ENCODE data around the gene DUS3L. TPM values are rescaled to one million over a fixed set of nuclear protein-coding genes. Genes with fewer than 3 reads are reported as not detected.

The DUS3L gene
- polyA plus RNA-seq, 1 donor (not counting 4 experiments of a cell fraction or from before 2014, with no cell fraction given), result 12.0 TPM

DNA sequence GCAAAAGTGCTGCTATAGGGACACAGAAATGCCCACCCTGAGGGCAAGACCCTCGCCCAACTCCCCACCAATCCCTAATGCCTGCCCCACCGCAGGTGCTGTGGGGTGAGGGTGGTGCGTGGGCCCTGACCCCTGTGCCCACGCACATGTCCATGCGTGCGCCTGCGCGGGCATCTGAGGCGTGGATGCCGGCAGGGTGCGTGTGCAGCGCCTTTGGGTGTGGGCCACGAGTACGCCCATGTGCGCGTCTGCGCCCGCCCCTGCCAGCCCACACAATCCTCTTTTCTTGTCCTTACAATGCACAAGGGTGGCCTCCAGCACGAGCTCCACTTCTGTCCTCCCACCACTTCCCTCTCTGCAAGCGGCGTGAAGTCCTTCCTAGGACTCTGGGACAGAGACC lies 34.2 kb upstream of the DUS3L start:
- no peaks in the 10 kb centered on the region for H3K4me1 ChIP-seq (ENCODE audit: control insufficient read depth, extremely low read depth, insufficient read depth, low read length)
- no peak overlapping the region for H3K9ac ChIP-seq (ENCODE audit: control insufficient read depth, extremely low read depth, insufficient read depth, low read length)
- H3K4me2 ChIP-seq (ENCODE audit: control insufficient read depth, extremely low read depth, insufficient read depth, low read depth, low read length), result no peak overlapping the region
- H2AFZ ChIP-seq (ENCODE audit: control insufficient read depth, low read length), result no peak overlapping the region
- no peaks in the 10 kb centered on the region for H4K20me1 ChIP-seq (ENCODE audit: control insufficient read depth, extremely low read depth, insufficient read depth, low read length)
- no peak overlapping the region for H3K4me3 ChIP-seq (ENCODE audit: control insufficient read depth in 2 of 3, extremely low read depth in 1 of 3, insufficient read depth in 2 of 3, low read depth in 1 of 3, low read length in 3 of 3)
- TF ChIP-seq, protein P1, sequence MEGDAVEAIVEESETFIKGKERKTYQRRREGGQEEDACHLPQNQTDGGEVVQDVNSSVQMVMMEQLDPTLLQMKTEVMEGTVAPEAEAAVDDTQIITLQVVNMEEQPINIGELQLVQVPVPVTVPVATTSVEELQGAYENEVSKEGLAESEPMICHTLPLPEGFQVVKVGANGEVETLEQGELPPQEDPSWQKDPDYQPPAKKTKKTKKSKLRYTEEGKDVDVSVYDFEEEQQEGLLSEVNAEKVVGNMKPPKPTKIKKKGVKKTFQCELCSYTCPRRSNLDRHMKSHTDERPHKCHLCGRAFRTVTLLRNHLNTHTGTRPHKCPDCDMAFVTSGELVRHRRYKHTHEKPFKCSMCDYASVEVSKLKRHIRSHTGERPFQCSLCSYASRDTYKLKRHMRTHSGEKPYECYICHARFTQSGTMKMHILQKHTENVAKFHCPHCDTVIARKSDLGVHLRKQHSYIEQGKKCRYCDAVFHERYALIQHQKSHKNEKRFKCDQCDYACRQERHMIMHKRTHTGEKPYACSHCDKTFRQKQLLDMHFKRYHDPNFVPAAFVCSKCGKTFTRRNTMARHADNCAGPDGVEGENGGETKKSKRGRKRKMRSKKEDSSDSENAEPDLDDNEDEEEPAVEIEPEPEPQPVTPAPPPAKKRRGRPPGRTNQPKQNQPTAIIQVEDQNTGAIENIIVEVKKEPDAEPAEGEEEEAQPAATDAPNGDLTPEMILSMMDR (optimal IDR thresholded peaks at IDR 0.05 in 1 of 3, IDR thresholded peaks at IDR 0.05 in 1 of 3, conservative IDR thresholded peaks at IDR 0.05 in 1 of 3; ENCODE audit: extremely low read depth in 1 of 3, insufficient read depth in 2 of 3, low read length in 3 of 3), result no peak
- TF ChIP-seq EZH2 (IDR thresholded peaks at IDR 0.05; ENCODE audit: low read length), result no peak
- no peaks in the 10 kb centered on the region for H3K79me2 ChIP-seq (ENCODE audit: control insufficient read depth, insufficient read depth, low read length)
- H3K27me3 ChIP-seq (ENCODE audit: control insufficient read depth, extremely low read depth, insufficient read depth, low read length), result peaks cover 21% of the 10 kb centered on the region
- DNase-seq (ENCODE audit: low read depth, low spot score) (no peak), FAIRE-seq (no peak)
- dilution Hi-C loops (cut with MboI; ENCODE audit: extremely low pct_ligation_motif_present, low sequenced_read_pairs), result no loop called here
- H3K9me1 ChIP-seq (ENCODE audit: control insufficient read depth, extremely low read depth, insufficient read depth, low read length), result no peaks in the 10 kb centered on the region
- no peak overlapping the region for H3K27ac ChIP-seq (ENCODE audit: control insufficient read depth, insufficient read depth, low read length)
- H3K9me3 ChIP-seq (ENCODE audit: control insufficient read depth, low read depth, low read length), result no peaks in the 10 kb centered on the region
- H3K36me3 ChIP-seq (ENCODE audit: control insufficient read depth in 2 of 2, extremely low read depth in 1 of 2, insufficient read depth in 2 of 2, low read length in 2 of 2), result no peaks in the 10 kb centered on the region

DNA sequence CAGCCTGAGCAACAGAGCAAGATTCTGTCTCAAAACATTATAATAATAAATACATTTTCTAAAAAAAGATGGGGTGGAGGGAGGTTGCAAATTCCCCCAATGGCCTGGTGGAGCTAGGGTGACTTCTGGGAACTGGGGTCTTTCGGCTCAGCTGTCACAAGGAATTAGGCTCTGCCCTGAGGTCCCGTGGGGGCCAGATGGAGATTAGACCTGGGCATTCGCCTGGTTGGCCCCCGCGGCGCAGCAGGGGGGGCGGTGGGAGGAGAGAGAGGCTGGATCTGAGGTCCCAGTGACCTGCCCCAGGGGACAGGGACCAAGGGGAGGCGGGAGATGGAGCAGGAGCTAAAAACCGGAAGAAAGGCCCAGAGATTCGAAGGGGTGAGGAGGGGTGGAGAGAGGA lies 33.8 kb upstream of the DUS3L start:
- Histone ChIP-seq H3K27me3 (ENCODE audit: control insufficient read depth, extremely low read depth, insufficient read depth, low read length) (peaks cover 19% of the 10 kb centered on the region), H3K9me1 (ENCODE audit: control insufficient read depth, extremely low read depth, insufficient read depth, low read length) (no peaks in the 10 kb centered on the region), H4K20me1 (ENCODE audit: control insufficient read depth, extremely low read depth, insufficient read depth, low read length) (no peaks in the 10 kb centered on the region), H3K36me3 (ENCODE audit: control insufficient read depth in 2 of 2, extremely low read depth in 1 of 2, insufficient read depth in 2 of 2, low read length in 2 of 2) (no peaks in the 10 kb centered on the region), H3K9ac (ENCODE audit: control insufficient read depth, extremely low read depth, insufficient read depth, low read length) (no peak overlapping the region), H3K9me3 (ENCODE audit: control insufficient read depth, low read depth, low read length) (no peaks in the 10 kb centered on the region), H2AFZ (ENCODE audit: control insufficient read depth, low read length) (no peak overlapping the region), H3K4me3 (ENCODE audit: control insufficient read depth in 2 of 3, extremely low read depth in 1 of 3, insufficient read depth in 2 of 3, low read depth in 1 of 3, low read length in 3 of 3) (no peak overlapping the region), H3K27ac (ENCODE audit: control insufficient read depth, insufficient read depth, low read length) (no peak overlapping the region), H3K4me2 (ENCODE audit: control insufficient read depth, extremely low read depth, insufficient read depth, low read depth, low read length) (no peak overlapping the region), H3K79me2 (ENCODE audit: control insufficient read depth, insufficient read depth, low read length) (no peaks in the 10 kb centered on the region), H3K4me1 (ENCODE audit: control insufficient read depth, extremely low read depth, insufficient read depth, low read length) (no peaks in the 10 kb centered on the region)
- no peak for DNase-seq (ENCODE audit: low read depth, low spot score)
- dilution Hi-C loops (cut with MboI; ENCODE audit: extremely low pct_ligation_motif_present, low sequenced_read_pairs), result no loop called here
- FAIRE-seq, result no peak
- TF ChIP-seq, protein P1 (optimal IDR thresholded peaks at IDR 0.05 in 1 of 3, IDR thresholded peaks at IDR 0.05 in 1 of 3, conservative IDR thresholded peaks at IDR 0.05 in 1 of 3; ENCODE audit: extremely low read depth in 1 of 3, insufficient read depth in 2 of 3, low read length in 3 of 3), result no peak
- TF ChIP-seq EZH2 (IDR thresholded peaks at IDR 0.05; ENCODE audit: low read length), result no peak
